ENCODE data around the gene CARD8.

Gene CARD8

DNA sequence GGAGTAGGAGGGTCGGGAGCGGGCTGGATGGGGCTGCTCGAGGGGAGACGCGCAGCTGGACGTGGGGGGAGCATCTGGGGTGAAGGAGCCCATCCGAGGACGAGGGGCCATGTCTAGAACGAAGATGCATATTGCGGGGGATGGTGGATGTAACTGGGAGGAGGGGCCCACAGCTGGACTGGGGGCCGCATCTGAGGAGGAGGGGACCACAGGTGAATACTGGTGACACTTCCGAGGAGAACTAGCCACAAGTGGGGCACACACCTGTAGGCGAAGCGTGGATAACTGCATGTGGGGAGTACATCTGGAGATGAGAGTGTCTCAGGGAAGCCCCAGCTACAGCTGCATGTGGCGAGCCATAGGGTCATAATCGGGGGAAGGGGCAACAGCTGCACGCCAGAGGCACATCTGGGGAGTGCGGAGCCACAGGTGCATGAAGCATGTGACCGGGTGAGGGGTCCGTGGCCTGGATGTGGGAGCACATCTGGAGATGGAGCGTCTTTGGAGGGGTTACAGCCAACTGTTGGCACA, 84.8 kb downstream of the CARD8 start:
- Histone ChIP-seq H3K27me3 (ENCODE audit: control insufficient read depth, insufficient read depth, low read length) (no peaks in the 10 kb centered on the region), H3K27ac (ENCODE audit: low read depth, low read length) (no peak overlapping the region), H3K9ac (ENCODE audit: low read length) (peak overlapping the region; percentile 70), H3K4me1 (ENCODE audit: control insufficient read depth, insufficient read depth, low read length) (peaks cover 8% of the 10 kb centered on the region; the same call in 1 of the 2 replicates), H3K4me3 (ENCODE audit: low read depth, low read length) (peak overlapping the region; percentile 92), H3K36me3 (ENCODE audit: control insufficient read depth, insufficient read depth, low read length) (peaks cover 30% of the 10 kb centered on the region), H3K9me3 (ENCODE audit: control insufficient read depth, insufficient read depth, low read depth, low read length) (no peaks in the 10 kb centered on the region)

GRCh38 chr19:48169939-48170803, 85.5 kb downstream of the CARD8 start, which contains the start of the genes LIG1 and ZSWIM9:
TSS of gene LIG1 (minus strand) at chr19:48170344. CDS start at chr19:48165566, 4,778 bp downstream.
TSS of gene ZSWIM9 (plus strand) at chr19:48170680. CDS start at chr19:48171803, 1,123 bp downstream.
- peaks cover 25% of the 10 kb centered on the region for H3K36me3 ChIP-seq (ENCODE audit: control insufficient read depth, insufficient read depth, low read length)
- H3K4me1 ChIP-seq (ENCODE audit: control insufficient read depth, insufficient read depth, low read length), result peaks cover 8% of the 10 kb centered on the region; the same call in 1 of the 2 replicates
- peak within 1 kb of the TSS; percentile 95 for H3K27ac ChIP-seq (ENCODE audit: low read depth, low read length)
- H3K9ac ChIP-seq (ENCODE audit: low read length), result peak within 1 kb of the TSS; percentile 99
- peak within 1 kb of the TSS; percentile 92 for H3K4me3 ChIP-seq (ENCODE audit: low read depth, low read length)
- no peaks in the 10 kb centered on the region for H3K9me3 ChIP-seq (ENCODE audit: control insufficient read depth, insufficient read depth, low read depth, low read length)
- H3K27me3 ChIP-seq (ENCODE audit: control insufficient read depth, insufficient read depth, low read length), result no peaks in the 10 kb centered on the region

- Histone ChIP-seq H3K9me3 (ENCODE audit: control insufficient read depth, insufficient read depth, low read depth, low read length) (no peaks in the 10 kb centered on the region), H3K27me3 (ENCODE audit: control insufficient read depth, insufficient read depth, low read length) (no peaks in the 10 kb centered on the region), H3K9ac (ENCODE audit: low read length) (peak overlapping the region; percentile 99), H3K4me3 (ENCODE audit: low read depth, low read length) (peak overlapping the region; percentile 92), H3K4me1 (ENCODE audit: control insufficient read depth, insufficient read depth, low read length) (peaks cover 8% of the 10 kb centered on the region; the same call in 1 of the 2 replicates), H3K27ac (ENCODE audit: low read depth, low read length) (no peak overlapping the region), H3K36me3 (ENCODE audit: control insufficient read depth, insufficient read depth, low read length) (peaks cover 21% of the 10 kb centered on the region)
Measured at GRCh38 chr19:48169578-48169938, 86.2 kb downstream of the CARD8 start.

DNA sequence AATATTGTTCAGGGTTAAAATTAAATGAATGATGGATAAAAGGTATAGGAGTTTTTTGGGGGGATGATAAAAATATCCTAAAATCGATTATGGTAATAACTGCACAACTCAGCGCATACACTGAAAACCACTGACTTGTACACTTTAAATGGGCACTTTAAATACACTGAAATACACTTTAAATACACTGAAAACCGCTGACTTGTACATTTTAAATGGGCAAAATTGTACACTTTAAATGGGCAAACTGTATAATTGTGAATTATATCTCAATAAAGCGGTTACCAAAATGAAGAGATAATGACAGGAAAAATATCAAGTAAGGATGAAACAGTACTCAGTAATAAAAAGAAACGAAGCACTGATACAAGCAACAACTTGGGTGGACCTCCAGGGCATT, 87.0 kb downstream of the CARD8 start:
- Histone ChIP-seq H3K4me3 (ENCODE audit: low read depth, low read length) (no peak overlapping the region), H3K27ac (ENCODE audit: low read depth, low read length) (no peak overlapping the region), H3K4me1 (ENCODE audit: control insufficient read depth, insufficient read depth, low read length) (peaks cover 8% of the 10 kb centered on the region; the same call in 1 of the 2 replicates)

DNA sequence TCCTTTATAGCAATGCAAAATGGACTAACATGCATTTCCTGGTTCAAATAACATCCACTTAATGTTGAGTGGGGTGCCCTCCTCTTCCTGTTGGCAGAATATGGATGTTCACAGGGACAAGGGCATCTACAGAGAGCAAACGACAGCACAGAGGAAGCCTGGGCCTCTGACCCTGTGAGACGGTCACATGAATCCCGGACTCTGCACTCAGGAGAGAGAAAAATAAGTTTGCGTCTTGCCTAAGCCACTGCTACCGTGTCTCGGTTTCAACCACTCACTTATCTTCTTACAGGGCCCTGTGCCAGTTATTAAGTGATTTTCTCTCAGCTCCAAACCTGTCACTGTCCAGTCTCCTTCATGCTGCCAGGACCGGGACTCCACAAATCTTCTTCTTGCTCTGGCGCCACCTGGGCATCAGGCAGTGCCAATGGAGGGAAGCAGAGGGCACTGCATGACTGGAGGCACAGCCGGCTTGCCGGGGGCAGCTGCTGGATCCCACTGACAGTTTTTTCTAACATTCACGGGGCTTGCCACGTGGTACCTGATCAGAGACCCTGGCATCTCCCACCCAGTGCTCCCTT, 97.4 kb downstream of the CARD8 start:
- Histone ChIP-seq H3K4me1 (ENCODE audit: control insufficient read depth, insufficient read depth, low read length) (no peaks in the 10 kb centered on the region), H3K36me3 (ENCODE audit: control insufficient read depth, insufficient read depth, low read length) (peaks cover 70% of the 10 kb centered on the region), H3K4me3 (ENCODE audit: low read depth, low read length) (no peak overlapping the region), H3K9me3 (ENCODE audit: control insufficient read depth, insufficient read depth, low read depth, low read length) (no peaks in the 10 kb centered on the region), H3K27ac (ENCODE audit: low read depth, low read length) (no peak overlapping the region), H3K27me3 (ENCODE audit: control insufficient read depth, insufficient read depth, low read length) (no peaks in the 10 kb centered on the region), H3K9ac (ENCODE audit: low read length) (no peak overlapping the region)

More for the DNA sequence above, 87.0 kb downstream of the CARD8 start:
- Histone ChIP-seq H3K9ac (ENCODE audit: low read length) (no peak overlapping the region), H3K36me3 (ENCODE audit: control insufficient read depth, insufficient read depth, low read length) (peaks cover 21% of the 10 kb centered on the region), H3K27me3 (ENCODE audit: control insufficient read depth, insufficient read depth, low read length) (no peaks in the 10 kb centered on the region), H3K9me3 (ENCODE audit: control insufficient read depth, insufficient read depth, low read depth, low read length) (no peaks in the 10 kb centered on the region)
